ENCODE measurements around the gene RAB31.

RAB31 gene

GRCh38 chr18:9708057-9708433 lies at the start of gene RAB31:
RAB31 (plus strand) TSS chr18:9708301; CDS start chr18:9708406, 105 bp downstream.
- Histone ChIP-seq H3K36me3 (ENCODE audit: low read depth) (no peaks in the 10 kb centered on the region), H3K4me3 (ENCODE audit: severe bottlenecking) (peak within 1 kb of the TSS; percentile 88), H3K4me1 (ENCODE audit: insufficient read depth, poor library complexity, severe bottlenecking) (peaks cover 14% of the 10 kb centered on the region), H3K27me3 (ENCODE audit: insufficient read depth, poor library complexity, severe bottlenecking) (no peaks in the 10 kb centered on the region), H3K9me3 (ENCODE audit: severe bottlenecking) (no peaks in the 10 kb centered on the region), H3K27ac (ENCODE audit: poor library complexity, severe bottlenecking) (peak within 1 kb of the TSS; percentile 37)
- no peak for DNase-seq (ENCODE audit: low spot score)
- peak; percentile 72 for ATAC-seq (ENCODE audit: low read depth)
- no peak for TF ChIP-seq CTCF (IDR thresholded peaks at IDR 0.05; ENCODE audit: poor library complexity, severe bottlenecking)

GRCh38 chr18:9659499-9660375 lies 48.4 kb upstream of the RAB31 start:
- H3K36me3 ChIP-seq (ENCODE audit: low read depth) = no peaks in the 10 kb centered on the region
- peak overlapping the region; percentile 99 for H3K27ac ChIP-seq (ENCODE audit: poor library complexity, severe bottlenecking)
- peaks cover 36% of the 10 kb centered on the region for H3K4me1 ChIP-seq (ENCODE audit: insufficient read depth, poor library complexity, severe bottlenecking)
- no peak for DNase-seq (ENCODE audit: low spot score)
- no peaks in the 10 kb centered on the region for H3K27me3 ChIP-seq (ENCODE audit: insufficient read depth, poor library complexity, severe bottlenecking)
- TF ChIP-seq CTCF (IDR thresholded peaks at IDR 0.05; ENCODE audit: poor library complexity, severe bottlenecking) = no peak
- no peak for ATAC-seq (ENCODE audit: low read depth)
- no peak overlapping the region for H3K4me3 ChIP-seq (ENCODE audit: severe bottlenecking)
- H3K9me3 ChIP-seq (ENCODE audit: severe bottlenecking) = no peaks in the 10 kb centered on the region

- peak; percentile 56 for TF ChIP-seq CTCF (IDR thresholded peaks at IDR 0.05; ENCODE audit: poor library complexity, severe bottlenecking)
- DNase-seq (ENCODE audit: low spot score) = no peak
- no peaks in the 10 kb centered on the region for H3K9me3 ChIP-seq (ENCODE audit: severe bottlenecking)
- no peak for ATAC-seq (ENCODE audit: low read depth)
- H3K27ac ChIP-seq (ENCODE audit: poor library complexity, severe bottlenecking) = no peak overlapping the region
- peaks cover 25% of the 10 kb centered on the region for H3K4me1 ChIP-seq (ENCODE audit: insufficient read depth, poor library complexity, severe bottlenecking)
- H3K27me3 ChIP-seq (ENCODE audit: insufficient read depth, poor library complexity, severe bottlenecking) = no peaks in the 10 kb centered on the region
- H3K36me3 ChIP-seq (ENCODE audit: low read depth) = no peaks in the 10 kb centered on the region
- H3K4me3 ChIP-seq (ENCODE audit: severe bottlenecking) = no peak overlapping the region
These were observed 46.5 kb upstream of the RAB31 start for GRCh38 chr18:9661564-9661963.

GRCh38 chr18:9663377-9663776 lies 44.7 kb upstream of the RAB31 start:
- H3K36me3 ChIP-seq (ENCODE audit: low read depth) = no peaks in the 10 kb centered on the region
- H3K4me1 ChIP-seq (ENCODE audit: insufficient read depth, poor library complexity, severe bottlenecking) = peaks cover 12% of the 10 kb centered on the region
- ATAC-seq (ENCODE audit: low read depth) = no peak
- H3K27ac ChIP-seq (ENCODE audit: poor library complexity, severe bottlenecking) = no peak overlapping the region
- H3K4me3 ChIP-seq (ENCODE audit: severe bottlenecking) = no peak overlapping the region
- no peaks in the 10 kb centered on the region for H3K9me3 ChIP-seq (ENCODE audit: severe bottlenecking)
- H3K27me3 ChIP-seq (ENCODE audit: insufficient read depth, poor library complexity, severe bottlenecking) = no peaks in the 10 kb centered on the region
- no peak for DNase-seq (ENCODE audit: low spot score)
- no peak for TF ChIP-seq CTCF (IDR thresholded peaks at IDR 0.05; ENCODE audit: poor library complexity, severe bottlenecking)

- TF ChIP-seq CTCF (IDR thresholded peaks at IDR 0.05; ENCODE audit: poor library complexity, severe bottlenecking) = no peak
- H3K4me1 ChIP-seq (ENCODE audit: insufficient read depth, poor library complexity, severe bottlenecking) = peaks cover 2% of the 10 kb centered on the region
- no peak for ATAC-seq (ENCODE audit: low read depth)
- H3K27ac ChIP-seq (ENCODE audit: poor library complexity, severe bottlenecking) = no peak overlapping the region
- DNase-seq (ENCODE audit: low spot score) = no peak
- no peaks in the 10 kb centered on the region for H3K27me3 ChIP-seq (ENCODE audit: insufficient read depth, poor library complexity, severe bottlenecking)
- H3K4me3 ChIP-seq (ENCODE audit: severe bottlenecking) = no peak overlapping the region
- H3K9me3 ChIP-seq (ENCODE audit: severe bottlenecking) = no peaks in the 10 kb centered on the region
- no peaks in the 10 kb centered on the region for H3K36me3 ChIP-seq (ENCODE audit: low read depth)
These were observed 42.8 kb upstream of the RAB31 start for GRCh38 chr18:9665314-9665713.

All from RWPE2 (cell line).